HG02884 (cell line): ENCODE results near the gene DEFB128.

Experiments used
- ATAC-seq: cut with Tn5 transposase; IDR thresholded peaks from one replicate; pipeline ENCODE4 v1.9.1; 2021; ENCODE audit warnings: mild to moderate bottlenecking, moderate library complexity; ENCODE audit not compliant: unreplicated experiment

DEFB128 gene

DNA sequence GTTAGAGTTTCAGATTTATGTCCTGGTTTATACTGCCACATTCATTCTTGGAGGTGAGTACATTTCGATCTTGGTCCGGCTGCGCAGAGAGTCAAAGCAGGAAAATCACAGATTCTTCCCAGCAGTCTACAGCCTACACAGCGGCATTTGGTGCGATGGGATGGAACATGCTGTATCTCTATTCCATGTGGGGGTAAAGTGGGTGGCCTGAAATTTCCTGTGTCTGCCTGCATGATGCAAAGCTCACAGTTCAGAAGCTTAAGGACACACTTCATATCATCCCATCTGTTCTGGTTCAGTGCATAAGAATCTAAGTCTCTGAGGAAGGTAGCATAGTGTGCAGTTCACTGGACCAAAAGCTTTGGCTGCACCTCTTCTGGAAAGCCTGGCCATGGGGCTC is 32.4 kb downstream of the DEFB128 start, which contains the start of gene DEFB127:
DEFB127 (plus strand) TSS at position 301 of the 400 bp plus-strand sequence; CDS start at position 392, 91 bp downstream.
- ATAC-seq = no peak

DNA sequence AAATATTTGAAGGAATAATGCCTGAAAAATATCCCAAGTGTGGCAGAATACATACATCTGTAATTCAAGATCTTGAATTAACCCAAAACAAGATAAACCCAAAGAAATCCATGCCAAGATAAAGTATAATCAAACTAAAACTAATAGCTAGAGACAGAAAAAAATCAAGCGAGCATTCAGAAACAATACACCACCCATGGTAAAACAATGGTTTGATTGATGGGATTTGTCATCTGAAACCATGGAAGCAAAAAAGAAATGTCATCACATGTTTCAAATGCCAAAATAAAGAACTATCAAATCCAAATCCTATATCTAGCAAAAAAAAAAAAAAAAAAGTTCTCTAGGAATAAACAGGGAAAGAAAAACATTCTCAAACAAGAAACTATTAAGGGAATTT is 37.4 kb downstream of the DEFB128 start:
- no peak for ATAC-seq

DNA sequence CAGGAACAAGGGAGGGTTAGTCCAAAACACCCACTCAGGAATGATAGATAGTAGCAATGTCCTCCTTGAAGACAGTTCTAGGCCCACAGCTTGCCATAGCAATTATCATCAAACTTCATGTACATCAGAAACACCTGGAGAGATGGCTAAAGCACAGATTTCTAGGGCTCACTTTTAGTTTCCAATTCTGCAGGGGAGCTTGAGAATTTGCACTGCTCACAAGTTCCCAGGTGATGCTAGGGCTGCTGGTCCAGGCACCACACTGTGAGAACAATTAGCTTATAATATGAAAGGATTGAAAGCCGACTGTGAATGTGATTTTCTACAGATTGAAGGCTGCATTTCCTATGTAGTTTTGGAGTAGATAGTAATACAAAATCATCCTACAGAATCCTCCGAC is 43.6 kb downstream of the DEFB128 start:
- ATAC-seq = no peak

DNA sequence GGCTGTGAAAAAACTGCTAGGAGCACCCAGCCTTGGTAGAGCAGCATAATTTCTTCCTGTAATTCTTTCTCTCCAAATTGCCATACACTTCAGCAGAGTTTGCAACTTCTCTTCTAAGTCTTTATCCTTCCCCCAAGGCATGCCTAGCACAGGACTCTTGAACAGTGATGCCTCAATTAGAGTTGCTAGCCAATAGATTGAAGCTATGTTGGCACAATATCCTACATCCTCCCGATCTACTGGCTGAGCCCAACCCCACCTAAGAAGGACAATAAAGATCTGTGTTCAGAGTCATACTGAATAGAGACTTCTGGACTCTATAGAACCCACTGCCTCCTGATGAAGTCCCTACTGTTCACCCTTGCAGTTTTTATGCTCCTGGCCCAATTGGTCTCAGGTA is 47.2 kb downstream of the DEFB128 start, which contains the start of gene DEFB126:
DEFB126 (plus strand) TSS at position 301 of the 400 bp plus-strand sequence; CDS start at position 340, 39 bp downstream.
- ATAC-seq = no peak
